ENCODE measurements around the gene KATNAL1.

- no peak for TF ChIP-seq POLR2A (IDR thresholded peaks at IDR 0.05; ENCODE audit: low read depth, low read length)
- no peak for TF ChIP-seq POLR2AphosphoS5 (IDR thresholded peaks at IDR 0.05; ENCODE audit: low read depth, low read length)
- TF ChIP-seq TAF1 (IDR thresholded peaks at IDR 0.05; ENCODE audit: borderline replicate concordance, low read depth, low read length), result no peak
These were observed 7.2 kb upstream of the KATNAL1 start for GRCh38 chr13:30314562-30314961.

Data from GM12892 (cell line).